Stimulated activated CD8-positive, alpha-beta memory T cell treated with anti-CD3 and anti-CD28 coated beads, Interleukin-4, amount 100 ng/mL, for 48 hours (primary cell): ENCODE data around the gene LENEP.

ENCODE experiments used
- DNase-seq: peaks from one replicate; pipeline ENCODE4 v3.0.0-alpha.2; 2020

LENEP gene

GRCh38 chr1:155030243-155030795, 36.9 kb downstream of the LENEP start:
- no peak for DNase-seq

- DNase-seq, result no peak
Measured at GRCh38 chr1:155030899-155031298, 37.5 kb downstream of the LENEP start.

GRCh38 chr1:155032886-155033285, 39.5 kb downstream of the LENEP start:
- no peak for DNase-seq

GRCh38 chr1:155033524-155033923, 40.1 kb downstream of the LENEP start, which contains the start of the genes DCST1 and DCST2:
Gene DCST1, plus strand, starts transcription at chr1:155033824. Its CDS starts 213 bp downstream, at chr1:155034037.
Gene DCST2, minus strand, starts transcription at chr1:155033781. Its CDS starts 80 bp downstream, at chr1:155033701.
- no peak for DNase-seq

- no peak for DNase-seq
Measured at GRCh38 chr1:155034318-155035208, 41.2 kb downstream of the LENEP start.

- DNase-seq, result no peak
Measured at GRCh38 chr1:155035936-155036335, 42.5 kb downstream of the LENEP start.

GRCh38 chr1:155037043-155037442, 43.7 kb downstream of the LENEP start:
- DNase-seq, result no peak

GRCh38 chr1:155037851-155038441, 44.6 kb downstream of the LENEP start:
- no peak for DNase-seq

GRCh38 chr1:155038602-155039307, 45.4 kb downstream of the LENEP start:
- DNase-seq, result no peak

- DNase-seq, result no peak
Measured at GRCh38 chr1:155039308-155039669, 45.9 kb downstream of the LENEP start.

- no peak for DNase-seq
Measured at GRCh38 chr1:155040358-155041093, 47.1 kb downstream of the LENEP start.

GRCh38 chr1:155042789-155043188, 49.4 kb downstream of the LENEP start:
- DNase-seq, result no peak

GRCh38 chr1:155043301-155043702, 49.9 kb downstream of the LENEP start:
- DNase-seq, result no peak

- no peak for DNase-seq
Measured at GRCh38 chr1:155043793-155044192, 50.4 kb downstream of the LENEP start.
